ENCODE measurements around the gene KIAA0753.

DNA sequence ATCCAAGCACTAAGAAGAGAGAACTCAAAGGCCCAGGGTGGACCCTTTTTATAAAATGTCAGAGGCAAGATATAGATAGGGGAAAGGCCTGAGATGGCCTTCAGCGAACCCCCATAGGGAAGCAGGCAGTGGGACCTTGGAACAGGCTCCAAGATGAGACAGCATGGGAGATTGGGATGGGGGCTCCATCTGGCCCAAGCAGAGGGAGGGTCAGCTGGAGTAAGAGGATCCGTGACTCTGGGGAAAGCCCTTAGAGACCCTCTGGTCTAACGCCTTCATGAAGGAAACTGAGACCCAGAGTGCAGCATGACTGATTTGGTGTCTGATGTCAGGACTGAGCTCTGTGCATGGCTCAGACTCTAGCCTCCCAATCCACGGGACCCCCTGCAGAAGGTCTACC, 41.8 kb upstream of the KIAA0753 start:
- no peak for TF ChIP-seq POLR2A (IDR thresholded peaks at IDR 0.05)
- TF ChIP-seq, protein P1, sequence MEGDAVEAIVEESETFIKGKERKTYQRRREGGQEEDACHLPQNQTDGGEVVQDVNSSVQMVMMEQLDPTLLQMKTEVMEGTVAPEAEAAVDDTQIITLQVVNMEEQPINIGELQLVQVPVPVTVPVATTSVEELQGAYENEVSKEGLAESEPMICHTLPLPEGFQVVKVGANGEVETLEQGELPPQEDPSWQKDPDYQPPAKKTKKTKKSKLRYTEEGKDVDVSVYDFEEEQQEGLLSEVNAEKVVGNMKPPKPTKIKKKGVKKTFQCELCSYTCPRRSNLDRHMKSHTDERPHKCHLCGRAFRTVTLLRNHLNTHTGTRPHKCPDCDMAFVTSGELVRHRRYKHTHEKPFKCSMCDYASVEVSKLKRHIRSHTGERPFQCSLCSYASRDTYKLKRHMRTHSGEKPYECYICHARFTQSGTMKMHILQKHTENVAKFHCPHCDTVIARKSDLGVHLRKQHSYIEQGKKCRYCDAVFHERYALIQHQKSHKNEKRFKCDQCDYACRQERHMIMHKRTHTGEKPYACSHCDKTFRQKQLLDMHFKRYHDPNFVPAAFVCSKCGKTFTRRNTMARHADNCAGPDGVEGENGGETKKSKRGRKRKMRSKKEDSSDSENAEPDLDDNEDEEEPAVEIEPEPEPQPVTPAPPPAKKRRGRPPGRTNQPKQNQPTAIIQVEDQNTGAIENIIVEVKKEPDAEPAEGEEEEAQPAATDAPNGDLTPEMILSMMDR (IDR thresholded peaks at IDR 0.05): no peak
